Lower leg skin (tissue), 4 donors: ENCODE data around the gene PARD6G. TPM values are rescaled to one million over a fixed set of nuclear protein-coding genes. Genes with fewer than 3 reads are reported as not detected.

ENCODE experiments used
- DNase-seq, 2 donors: peaks; one replicate each; pipeline ENCODE4 v3.0.0-alpha.2; 2019; ENCODE audit warnings: low spot score in 2 of 2
- H3K4me3 ChIP-seq: fragments of 200-600 bp; sonication (generic); 2 replicates; pipeline ENCODE4 v1.5.1; 2017; ENCODE audit warnings: mild to moderate bottlenecking, low read depth; ENCODE audit not compliant: poor library complexity, severe bottlenecking
- POLR2A ChIP-seq, 2 donors: fragments of 450-650 bp; IDR thresholded peaks; one replicate each; pipeline ENCODE4 v1.6.1; 2016 to 2017; ENCODE audit warnings: antibody characterized with exemption in 2 of 2, mild to moderate bottlenecking in 1 of 2, moderate library complexity in 1 of 2
- WGBS, 2 donors: methylation state at CpG; one replicate each; pipeline ENCODE4 v1.1.5; 2018; 5-methylcytosine and 5-hydroxymethylcytosine counted together
- intact Hi-C: fragments of 100-400 bp; cut with DNase I; formaldehyde crosslinking; loops from one replicate; pipeline ENCODE4 v1.15.0; 2023; ENCODE audit warnings: low total_unique reads
- total RNA-seq, 4 donors: library from RNA; depleted of rRNA; stranded (reverse); fragments of >200 nt; gene quantifications; one replicate each; pipeline ENCODE4 v1.1.0, GENCODE V29; 2016
- TF ChIP-seq, protein P1 (sequence below), 3 donors: fragments of 450-650 bp; IDR thresholded peaks; one replicate each; pipeline ENCODE4 v1.5.1; 2016; ENCODE audit warnings: antibody characterized with exemption in 3 of 3, mild to moderate bottlenecking in 3 of 3, moderate library complexity in 2 of 3

PARD6G gene
- total RNA-seq, 4 donors from 2014 or later, result 89.6 to 122 (median 101) TPM

GRCh38 chr18:80137137-80137536 is 110.2 kb downstream of the PARD6G start:
- WGBS, 2 donors, result 91 to 99% methylated on average over 14 of the region's 14 CpGs
- no peak for DNase-seq
- intact Hi-C loops, result no loop called here
- no peak overlapping the region for H3K4me3 ChIP-seq
- TF ChIP-seq, protein P1, sequence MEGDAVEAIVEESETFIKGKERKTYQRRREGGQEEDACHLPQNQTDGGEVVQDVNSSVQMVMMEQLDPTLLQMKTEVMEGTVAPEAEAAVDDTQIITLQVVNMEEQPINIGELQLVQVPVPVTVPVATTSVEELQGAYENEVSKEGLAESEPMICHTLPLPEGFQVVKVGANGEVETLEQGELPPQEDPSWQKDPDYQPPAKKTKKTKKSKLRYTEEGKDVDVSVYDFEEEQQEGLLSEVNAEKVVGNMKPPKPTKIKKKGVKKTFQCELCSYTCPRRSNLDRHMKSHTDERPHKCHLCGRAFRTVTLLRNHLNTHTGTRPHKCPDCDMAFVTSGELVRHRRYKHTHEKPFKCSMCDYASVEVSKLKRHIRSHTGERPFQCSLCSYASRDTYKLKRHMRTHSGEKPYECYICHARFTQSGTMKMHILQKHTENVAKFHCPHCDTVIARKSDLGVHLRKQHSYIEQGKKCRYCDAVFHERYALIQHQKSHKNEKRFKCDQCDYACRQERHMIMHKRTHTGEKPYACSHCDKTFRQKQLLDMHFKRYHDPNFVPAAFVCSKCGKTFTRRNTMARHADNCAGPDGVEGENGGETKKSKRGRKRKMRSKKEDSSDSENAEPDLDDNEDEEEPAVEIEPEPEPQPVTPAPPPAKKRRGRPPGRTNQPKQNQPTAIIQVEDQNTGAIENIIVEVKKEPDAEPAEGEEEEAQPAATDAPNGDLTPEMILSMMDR (IDR thresholded peaks at IDR 0.05), result no peak
- no peak for TF ChIP-seq POLR2A (IDR thresholded peaks at IDR 0.05)

DNA sequence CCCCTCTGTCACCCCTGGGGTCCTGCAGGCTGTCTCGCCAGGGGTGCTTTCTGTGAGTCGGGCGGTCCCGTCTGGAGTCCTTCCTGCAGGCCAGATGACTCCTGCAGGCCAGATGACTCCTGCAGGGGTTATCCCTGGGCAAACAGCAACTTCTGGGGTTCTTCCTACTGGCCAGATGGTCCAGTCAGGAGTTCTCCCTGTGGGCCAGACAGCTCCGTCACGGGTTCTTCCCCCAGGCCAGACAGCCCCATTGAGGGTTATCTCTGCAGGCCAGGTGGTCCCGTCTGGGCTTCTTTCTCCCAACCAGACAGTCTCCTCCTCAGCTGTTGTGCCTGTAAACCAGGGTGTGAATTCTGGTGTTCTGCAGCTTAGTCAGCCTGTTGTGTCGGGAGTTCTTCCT is 110.6 kb downstream of the PARD6G start:
- 83 to 97% methylated on average over 7 to 8 of the region's 8 CpGs for WGBS, 2 donors
- no peak overlapping the region for H3K4me3 ChIP-seq
- intact Hi-C loops, result no loop called here
- no peak for TF ChIP-seq POLR2A (IDR thresholded peaks at IDR 0.05)
- TF ChIP-seq, protein P1 (IDR thresholded peaks at IDR 0.05), result no peak
- no peak for DNase-seq

GRCh38 chr18:80135136-80135535 is 112.2 kb downstream of the PARD6G start:
- no peak for DNase-seq
- intact Hi-C loops, result no loop called here
- no peak overlapping the region for H3K4me3 ChIP-seq
- no peak for TF ChIP-seq POLR2A (IDR thresholded peaks at IDR 0.05)
- TF ChIP-seq, protein P1 (IDR thresholded peaks at IDR 0.05), result no peak
- 59 to 100% methylated on average over 1 of the region's 1 CpG for WGBS, 2 donors

GRCh38 chr18:80133124-80133523 is 114.2 kb downstream of the PARD6G start:
- TF ChIP-seq, protein P1 (IDR thresholded peaks at IDR 0.05), result no peak
- no peak for TF ChIP-seq POLR2A (IDR thresholded peaks at IDR 0.05)
- no peak for DNase-seq
- WGBS, 2 donors, result 72% methylated on average over 1 of the region's 1 CpG
- H3K4me3 ChIP-seq, result no peak overlapping the region
- intact Hi-C loops, result no loop called here

GRCh38 chr18:80132180-80132812 is 115.0 kb downstream of the PARD6G start:
- DNase-seq, result no peak
- no peak overlapping the region for H3K4me3 ChIP-seq
- no peak for TF ChIP-seq POLR2A (IDR thresholded peaks at IDR 0.05)
- TF ChIP-seq, protein P1 (IDR thresholded peaks at IDR 0.05), result no peak
- WGBS, 2 donors, result 48 to 55% methylated on average over 3 of the region's 3 CpGs
- intact Hi-C loops, result no loop called here

DNA sequence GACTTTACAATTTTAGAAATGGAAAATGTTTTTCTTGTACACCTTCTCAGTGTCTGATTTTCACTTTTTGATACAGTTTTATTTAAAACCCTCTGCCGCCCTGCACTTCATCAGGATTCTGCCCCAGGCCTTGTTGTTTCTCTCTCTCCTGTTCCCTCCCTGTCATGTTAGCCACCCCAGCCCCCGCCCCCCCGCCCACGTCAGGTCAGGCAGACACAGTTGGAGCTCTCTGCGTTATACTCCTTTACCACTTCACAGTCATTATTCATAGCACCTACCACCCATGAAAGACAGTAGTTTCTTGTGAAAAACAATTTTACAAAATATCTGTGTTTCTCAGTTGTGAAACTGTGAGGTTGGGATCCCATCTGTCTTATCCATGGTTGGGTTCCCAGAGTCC is 116.8 kb downstream of the PARD6G start:
- 63 to 81% methylated on average over 5 of the region's 5 CpGs for WGBS, 2 donors
- intact Hi-C loops, result no loop called here
- TF ChIP-seq POLR2A (IDR thresholded peaks at IDR 0.05), result no peak
- TF ChIP-seq, protein P1 (IDR thresholded peaks at IDR 0.05), result no peak
- no peak for DNase-seq
- no peak overlapping the region for H3K4me3 ChIP-seq
